Omental fat pad (tissue), 4 donors: ENCODE results near the gene SERPINA12. TPM values are rescaled to one million over a fixed set of nuclear protein-coding genes. Genes with fewer than 3 reads are reported as not detected.

Source experiments
- ATAC-seq: fragments of 150-250 bp; one replicate; pipeline ENCODE4 v1.9.1; 2016; ENCODE audit warnings: mild to moderate bottlenecking, moderate library complexity; ENCODE audit not compliant: low FRiP score
- DNase-seq: peaks from one replicate; pipeline ENCODE4 v3.0.0-alpha.2; 2019; ENCODE audit warnings: low spot score
- CTCF ChIP-seq, 3 donors: fragments of 450-650 bp; IDR thresholded peaks; one replicate each; pipeline ENCODE4 v1.5.1; 2016 to 2017; ENCODE audit warnings: antibody characterized with exemption in 3 of 3, mild to moderate bottlenecking in 3 of 3, moderate library complexity in 2 of 3
- total RNA-seq, 4 donors: library from RNA; depleted of rRNA; stranded (reverse); fragments of >200 nt; gene quantifications; one replicate each; pipeline ENCODE4 v1.1.0, GENCODE V29; 2016

Gene SERPINA12
- total RNA-seq, 4 donors from 2014 or later = not detected

GRCh38 chr14:94458558-94459205 lies 50.6 kb downstream of the SERPINA12 start:
- no peak for DNase-seq
- ATAC-seq = no peak
- TF ChIP-seq CTCF (IDR thresholded peaks at IDR 0.05) = no peak

GRCh38 chr14:94458096-94458495 lies 51.2 kb downstream of the SERPINA12 start:
- no peak for DNase-seq
- no peak for TF ChIP-seq CTCF (IDR thresholded peaks at IDR 0.05)
- no peak for ATAC-seq

GRCh38 chr14:94455928-94456327 lies 53.3 kb downstream of the SERPINA12 start:
- no peak for DNase-seq
- TF ChIP-seq CTCF (IDR thresholded peaks at IDR 0.05) = no peak
- ATAC-seq = no peak

GRCh38 chr14:94451826-94452225 lies 57.4 kb downstream of the SERPINA12 start:
- DNase-seq (no peak), ATAC-seq (no peak)
- no peak for TF ChIP-seq CTCF (IDR thresholded peaks at IDR 0.05)

GRCh38 chr14:94451091-94451771 lies 58.0 kb downstream of the SERPINA12 start:
- TF ChIP-seq CTCF (IDR thresholded peaks at IDR 0.05) = no peak
- DNase-seq (no peak), ATAC-seq (no peak)

GRCh38 chr14:94450722-94451090 lies 58.6 kb downstream of the SERPINA12 start:
- TF ChIP-seq CTCF (IDR thresholded peaks at IDR 0.05) = no peak
- no peak for ATAC-seq
- DNase-seq = no peak

GRCh38 chr14:94449930-94450329 lies 59.3 kb downstream of the SERPINA12 start:
- DNase-seq = no peak
- TF ChIP-seq CTCF (IDR thresholded peaks at IDR 0.05) = no peak

More at GRCh38 chr14:94449930-94450329, 59.3 kb downstream of the SERPINA12 start:
- ATAC-seq = no peak
